ENCODE results near the gene UBFD1.
"Not testable (repeated sequence)": the region's sequence is repeated elsewhere in the genome, so short reads cannot be mapped to it uniquely, and the experiment has no call there.

Gene UBFD1, protein sequence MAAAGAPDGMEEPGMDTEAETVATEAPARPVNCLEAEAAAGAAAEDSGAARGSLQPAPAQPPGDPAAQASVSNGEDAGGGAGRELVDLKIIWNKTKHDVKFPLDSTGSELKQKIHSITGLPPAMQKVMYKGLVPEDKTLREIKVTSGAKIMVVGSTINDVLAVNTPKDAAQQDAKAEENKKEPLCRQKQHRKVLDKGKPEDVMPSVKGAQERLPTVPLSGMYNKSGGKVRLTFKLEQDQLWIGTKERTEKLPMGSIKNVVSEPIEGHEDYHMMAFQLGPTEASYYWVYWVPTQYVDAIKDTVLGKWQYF

GRCh38 chr16:23556881-23557778 is at the start of gene UBFD1, which contains the start of gene EARS2:
TSS of gene UBFD1 (plus strand) at chr16:23557727. CDS start at chr16:23557743, 16 bp downstream.
TSS of gene EARS2 (minus strand) at chr16:23557350. CDS start at chr16:23557343, 7 bp downstream.
- peak; percentile 96 for DNase-seq (ENCODE audit: low read depth, low spot score)

GRCh38 chr16:23508589-23509440 is 48.7 kb upstream of the UBFD1 start:
- no peak for DNase-seq (ENCODE audit: low read depth, low spot score)

DNA sequence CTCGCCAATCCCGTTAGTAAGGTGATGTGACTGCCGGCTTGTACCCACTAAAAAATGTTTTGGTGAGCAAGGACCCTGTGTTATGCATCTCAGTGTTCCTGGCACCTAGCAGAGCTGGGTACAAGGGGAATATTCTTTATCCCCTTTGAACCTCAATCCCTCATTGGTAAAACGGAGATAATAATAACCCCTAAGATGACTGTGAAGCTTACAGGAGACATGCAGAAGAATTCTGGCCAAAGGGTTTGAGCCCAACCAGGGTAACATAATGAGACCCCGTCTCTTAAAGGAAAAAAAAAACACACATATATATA is 48.1 kb upstream of the UBFD1 start:
- DNase-seq (ENCODE audit: low read depth, low spot score): no peak

- no peak for DNase-seq (ENCODE audit: low read depth, low spot score)
Measured at GRCh38 chr16:23509782-23510163, 47.8 kb upstream of the UBFD1 start.

GRCh38 chr16:23510164-23510914 is 47.2 kb upstream of the UBFD1 start, which contains the start of gene GGA2:
TSS of gene GGA2 (minus strand) at chr16:23510494. CDS start at chr16:23510411, 83 bp downstream.
- DNase-seq (ENCODE audit: low read depth, low spot score): peak; percentile 39

DNA sequence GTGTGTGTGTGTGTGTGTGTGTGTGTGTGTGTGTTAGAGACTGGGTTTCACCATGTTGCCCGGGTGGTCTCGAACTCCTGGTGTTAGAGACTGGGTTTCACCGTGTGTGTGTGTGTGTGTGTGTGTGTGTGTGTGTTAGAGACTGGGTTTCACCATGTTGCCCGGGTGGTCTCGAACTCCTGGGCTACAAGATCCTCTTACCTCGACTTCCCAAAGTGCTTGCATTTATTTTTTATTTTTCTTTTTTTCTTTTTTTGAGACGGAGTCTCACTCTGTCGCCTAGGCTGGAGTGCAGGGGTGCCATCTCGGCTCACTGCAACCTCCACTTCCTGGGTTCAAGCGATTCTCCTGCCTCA is 46.6 kb upstream of the UBFD1 start:
- DNase-seq (ENCODE audit: low read depth, low spot score): not testable (repeated sequence)

GRCh38 chr16:23511731-23512130 is 45.8 kb upstream of the UBFD1 start:
- no peak for DNase-seq (ENCODE audit: low read depth, low spot score)

GRCh38 chr16:23512168-23512695 is 45.3 kb upstream of the UBFD1 start:
- no peak for DNase-seq (ENCODE audit: low read depth, low spot score)

- no peak for DNase-seq (ENCODE audit: low read depth, low spot score)
Measured at GRCh38 chr16:23514381-23515152, 43.0 kb upstream of the UBFD1 start.

DNA sequence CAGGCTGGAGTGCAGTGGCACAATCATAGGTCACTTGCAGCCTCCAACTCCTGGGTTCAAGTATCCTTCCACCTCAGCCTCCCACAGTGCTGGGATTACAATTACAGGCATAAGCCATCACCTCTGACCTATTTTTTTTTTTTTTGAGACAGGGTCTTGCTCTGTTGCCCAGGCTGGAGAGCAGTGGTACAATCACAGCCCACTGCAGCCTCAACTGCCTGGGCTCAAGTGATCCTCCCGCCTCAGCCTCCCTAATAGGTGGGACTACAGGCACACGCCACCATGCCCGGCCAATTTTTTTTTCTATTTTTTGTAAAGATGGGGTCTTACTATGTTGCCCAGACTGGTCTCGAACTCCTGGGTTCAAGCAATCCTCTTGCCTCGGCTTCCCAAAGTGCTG is 41.6 kb upstream of the UBFD1 start:
- no peak for DNase-seq (ENCODE audit: low read depth, low spot score)

- no peak for DNase-seq (ENCODE audit: low read depth, low spot score)
Measured at GRCh38 chr16:23516366-23517137, 41.0 kb upstream of the UBFD1 start.

DNA sequence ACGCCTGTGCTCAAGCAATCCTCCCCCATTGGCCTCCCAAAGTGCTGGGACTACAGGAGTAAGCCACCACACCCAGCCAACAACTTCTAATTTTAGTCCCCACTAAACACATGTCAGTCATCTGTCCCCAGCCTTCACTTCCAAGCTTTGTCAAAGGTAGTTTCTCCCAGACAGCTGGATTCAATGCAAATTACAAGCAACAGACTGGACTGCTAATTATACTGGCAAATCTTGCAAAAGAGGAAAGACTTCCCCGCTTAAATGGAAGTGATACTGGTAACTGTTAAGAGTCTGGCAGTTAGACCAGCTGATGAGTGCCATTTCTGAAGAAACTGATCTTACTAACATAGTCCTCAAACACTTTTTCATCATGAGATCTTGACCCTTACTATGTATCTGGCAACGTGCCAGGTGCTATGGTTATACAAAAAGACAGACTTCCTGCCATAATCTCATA is 39.1 kb upstream of the UBFD1 start:
- no peak for DNase-seq (ENCODE audit: low read depth, low spot score)

DNA sequence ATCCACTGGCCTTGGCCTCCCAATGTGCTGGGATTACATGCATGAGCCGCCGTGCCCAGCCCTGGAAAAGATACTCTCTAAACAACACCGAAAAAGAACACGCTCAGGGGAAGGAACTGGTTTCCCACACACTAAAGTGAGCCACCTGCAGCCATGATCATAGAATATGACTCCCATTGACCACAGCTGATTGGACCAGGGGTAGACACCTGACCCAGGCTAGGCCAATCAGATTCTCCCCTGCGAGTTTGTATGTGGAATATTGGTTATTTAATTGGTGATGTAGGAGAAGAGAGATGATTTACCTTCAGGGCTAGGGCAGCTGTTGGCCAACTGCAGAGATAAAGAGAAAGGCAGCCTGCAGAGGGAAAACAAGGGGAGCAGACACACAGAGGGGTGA is 38.2 kb upstream of the UBFD1 start:
- DNase-seq (ENCODE audit: low read depth, low spot score): no peak

DNA sequence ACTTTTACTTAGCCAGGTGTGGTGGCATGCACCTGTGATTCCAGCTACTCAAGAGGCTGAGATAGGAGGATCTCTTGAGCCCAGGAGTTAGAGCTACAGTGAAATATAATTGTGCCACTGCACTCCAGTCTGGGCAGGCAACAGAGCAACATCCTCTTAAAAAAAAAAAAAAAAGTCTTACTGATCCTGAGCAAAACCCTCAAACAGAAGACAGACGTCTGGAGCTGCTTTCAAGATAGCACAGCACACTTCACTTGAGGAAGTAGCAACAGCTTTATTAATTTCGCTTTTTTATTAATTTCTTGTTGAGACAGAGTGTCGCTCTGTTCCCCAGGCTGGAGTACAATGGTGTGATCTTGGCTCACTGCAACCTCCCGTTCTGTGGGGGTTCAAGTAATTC is 37.0 kb upstream of the UBFD1 start:
- DNase-seq (ENCODE audit: low read depth, low spot score): no peak

DNA sequence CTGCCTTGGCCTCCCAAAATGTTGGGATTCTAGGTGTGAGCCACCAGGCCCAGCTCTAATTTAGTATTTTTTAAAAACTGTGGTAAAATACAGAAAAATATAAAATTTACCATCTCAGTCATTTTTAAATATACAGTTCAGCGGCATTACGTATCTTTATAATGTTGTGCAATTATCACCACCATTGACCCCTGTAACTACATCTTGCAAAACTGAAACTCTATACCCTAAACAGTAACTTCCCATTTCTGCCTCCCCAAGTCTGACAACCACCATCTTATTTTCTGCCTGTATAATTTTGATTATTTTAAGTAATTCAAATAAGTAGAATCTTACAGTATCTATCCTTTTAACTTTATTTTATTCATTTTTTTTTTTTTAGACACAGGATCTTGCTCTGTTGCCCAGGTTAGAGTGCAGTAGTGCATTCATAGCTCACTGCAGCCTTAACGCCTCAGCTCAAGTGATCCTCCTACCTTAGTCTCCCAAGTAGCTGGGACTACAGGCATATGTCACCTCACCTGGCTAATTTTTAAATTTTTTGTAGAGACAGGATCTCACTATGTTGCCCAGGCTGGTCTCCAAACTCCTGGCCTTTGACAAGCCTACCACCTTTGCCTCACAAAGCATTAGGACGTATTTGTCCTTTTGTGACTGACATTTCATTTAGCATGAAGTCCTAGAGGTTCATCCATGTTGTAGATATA is 36.3 kb upstream of the UBFD1 start:
- DNase-seq (ENCODE audit: low read depth, low spot score): no peak

GRCh38 chr16:23521965-23522364 is 35.6 kb upstream of the UBFD1 start:
- DNase-seq (ENCODE audit: low read depth, low spot score): no peak

GRCh38 chr16:23523321-23523720 is 34.2 kb upstream of the UBFD1 start:
- no peak for DNase-seq (ENCODE audit: low read depth, low spot score)

- DNase-seq (ENCODE audit: low read depth, low spot score): no peak
Measured at GRCh38 chr16:23523876-23524385, 33.6 kb upstream of the UBFD1 start.
